Skeletal muscle tissue (tissue), 4 donors: Measurements from ENCODE around the gene LRP1B. TPM values are rescaled to one million over a fixed set of nuclear protein-coding genes. Genes with fewer than 3 reads are reported as not detected.
A peak's percentile ranks its signal among the peaks of the same experiment; 100 is the strongest.

Experiments used
- H3K27ac ChIP-seq: one replicate; pipeline ENCODE4 v1.7.0; 2013; ENCODE audit warnings: mild to moderate bottlenecking, low read depth, low read length, inconsistent platforms
- H3K27me3 ChIP-seq, 3 donors: one replicate each; pipeline ENCODE4 v1.7.0; 2013; ENCODE audit warnings: low read length in 3 of 3; ENCODE audit not compliant: control insufficient read depth in 3 of 3, insufficient read depth in 3 of 3
- H3K36me3 ChIP-seq, 3 donors: one replicate each; pipeline ENCODE4 v1.7.0; 2013; ENCODE audit warnings: low read length in 3 of 3; ENCODE audit not compliant: control insufficient read depth in 3 of 3, insufficient read depth in 3 of 3
- H3K4me1 ChIP-seq, 3 donors: one replicate each; pipeline ENCODE4 v1.7.0; 2013; ENCODE audit warnings: low read length in 3 of 3, mild to moderate bottlenecking in 3 of 3; ENCODE audit not compliant: control insufficient read depth in 3 of 3, insufficient read depth in 3 of 3
- H3K4me3 ChIP-seq, 3 donors: one replicate each; pipeline ENCODE4 v1.7.0; 2013; ENCODE audit warnings: low read length in 3 of 3
- H3K9ac ChIP-seq, 3 donors: one replicate each; pipeline ENCODE4 v1.7.0; 2013; ENCODE audit warnings: low read length in 3 of 3, mild to moderate bottlenecking in 3 of 3, moderate library complexity in 2 of 3, low read depth in 1 of 3
- H3K9me3 ChIP-seq, 3 donors: one replicate each; pipeline ENCODE4 v1.7.0; 2013; ENCODE audit warnings: low read length in 3 of 3; ENCODE audit not compliant: control insufficient read depth in 3 of 3
- total RNA-seq: library from RNA; depleted of rRNA; stranded (reverse); fragments of >200 nt; gene quantifications from one replicate; pipeline ENCODE4 v1.2.3, GENCODE V29; 2014
- donor health status: Osteomylitis.

LRP1B gene
- total RNA-seq, 1 donor from 2014 or later = 2.6 TPM

DNA sequence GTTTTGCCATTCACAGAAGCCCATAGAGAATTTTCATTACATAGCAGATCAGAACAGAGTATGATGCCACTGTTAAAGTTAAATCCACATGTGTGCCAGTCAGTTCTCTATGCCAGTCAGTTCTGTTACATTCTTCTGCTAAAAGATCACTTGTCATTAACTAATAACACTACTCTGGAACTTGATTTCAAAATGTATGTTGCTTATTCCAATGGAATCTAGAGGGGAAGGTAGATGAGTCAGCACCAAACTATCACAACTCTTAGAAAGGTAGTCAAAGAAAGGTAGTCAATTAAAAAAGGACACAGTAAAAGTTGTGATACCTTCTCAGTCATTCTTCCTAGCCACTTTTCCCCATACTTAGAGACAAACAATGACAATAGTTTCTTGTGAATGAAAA, 1214.4 kb downstream of the LRP1B start:
- no peaks in the 10 kb centered on the region for H3K9me3 ChIP-seq
- H3K9ac ChIP-seq = no peak overlapping the region
- no peaks in the 10 kb centered on the region for H3K36me3 ChIP-seq
- no peaks in the 10 kb centered on the region for H3K4me1 ChIP-seq
- no peaks in the 10 kb centered on the region for H3K27me3 ChIP-seq
- no peak overlapping the region for H3K4me3 ChIP-seq
- H3K27ac ChIP-seq = no peak overlapping the region

DNA sequence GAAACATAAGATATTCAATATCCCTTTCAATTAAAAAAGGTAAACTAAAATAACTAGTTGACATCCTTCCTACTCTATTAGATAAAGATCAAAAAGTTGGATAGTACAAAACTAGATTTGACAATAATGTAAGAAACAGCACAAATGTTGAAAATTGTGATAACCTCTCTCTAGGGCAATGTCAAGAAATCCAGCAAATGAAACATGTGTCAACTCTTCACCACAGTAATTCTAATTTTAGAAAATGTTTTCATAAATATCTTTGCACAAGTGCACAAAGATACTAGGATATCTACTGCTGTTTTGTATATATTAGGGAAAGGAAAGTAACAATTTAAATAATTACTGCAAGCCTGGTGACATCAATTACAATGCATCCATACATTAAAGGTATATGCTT, 1220.1 kb downstream of the LRP1B start:
- H3K27ac ChIP-seq = no peak overlapping the region
- no peaks in the 10 kb centered on the region for H3K9me3 ChIP-seq
- H3K27me3 ChIP-seq = no peaks in the 10 kb centered on the region
- no peaks in the 10 kb centered on the region for H3K4me1 ChIP-seq
- H3K36me3 ChIP-seq = no peaks in the 10 kb centered on the region
- no peak overlapping the region for H3K9ac ChIP-seq
- H3K4me3 ChIP-seq = no peak overlapping the region

DNA sequence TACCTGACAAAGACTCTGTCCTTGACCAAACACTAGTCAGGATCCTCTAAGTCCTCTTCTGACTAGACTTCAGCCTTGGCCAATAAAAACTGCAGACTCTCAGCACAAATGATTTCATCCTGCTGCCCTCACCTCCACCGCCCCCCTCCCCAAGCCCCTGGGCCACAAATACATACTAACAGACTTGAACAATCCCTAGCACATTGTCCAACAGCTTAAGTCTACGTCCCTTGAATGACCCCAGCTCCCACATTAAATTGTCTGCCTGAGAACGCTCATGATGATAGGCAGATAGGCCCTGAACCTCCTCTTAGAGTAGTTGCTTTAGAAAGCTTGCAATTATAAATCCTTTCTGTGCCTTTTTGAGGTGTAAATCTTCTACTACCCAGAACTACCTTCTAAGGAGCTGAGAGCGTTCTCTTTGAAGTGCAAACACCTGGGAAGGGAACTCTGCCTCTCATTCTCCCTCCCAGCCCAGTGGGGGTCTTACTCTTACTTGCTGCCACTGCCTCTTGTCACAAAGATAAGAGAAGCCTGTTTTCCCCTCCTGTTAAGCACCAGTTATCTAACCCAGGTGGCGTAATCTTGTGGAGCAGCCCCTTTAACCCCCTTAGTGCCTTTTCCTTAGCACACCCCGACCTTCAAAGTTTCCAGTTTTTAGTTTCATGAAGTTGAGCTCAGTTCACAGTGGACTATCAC, 1225.6 kb downstream of the LRP1B start:
- H3K4me3 ChIP-seq = no peak overlapping the region
- no peaks in the 10 kb centered on the region for H3K27me3 ChIP-seq

DNA sequence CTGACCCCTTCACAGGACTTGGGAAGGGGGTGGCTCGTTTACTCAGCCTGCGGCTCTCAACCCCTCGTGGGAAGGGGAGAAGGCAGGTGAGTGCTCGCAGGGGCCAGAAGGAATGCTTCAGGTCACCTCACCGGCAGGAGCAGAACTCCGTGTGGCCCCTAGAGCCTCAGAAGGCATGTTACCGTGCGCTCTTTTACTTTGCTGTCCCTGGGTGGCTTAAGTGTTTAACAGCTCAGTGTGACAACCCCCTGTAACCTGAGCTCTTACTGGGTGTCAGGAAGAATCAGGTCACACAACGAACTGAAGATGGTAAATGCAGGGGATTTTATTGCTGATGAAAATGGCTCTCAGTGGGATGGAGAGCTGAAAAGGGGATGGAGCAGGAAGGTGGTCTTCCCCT, 1235.4 kb downstream of the LRP1B start:
- Histone ChIP-seq H3K9ac (peak overlapping the region in 1 of 3 donors; percentile 11), H3K27ac (no peak overlapping the region), H3K27me3 (no peaks in the 10 kb centered on the region)

More for the DNA sequence above, 1225.6 kb downstream of the LRP1B start:
- Histone ChIP-seq H3K4me1 (no peaks in the 10 kb centered on the region), H3K27ac (no peak overlapping the region), H3K9me3 (no peaks in the 10 kb centered on the region), H3K9ac (no peak overlapping the region), H3K36me3 (no peaks in the 10 kb centered on the region)

DNA sequence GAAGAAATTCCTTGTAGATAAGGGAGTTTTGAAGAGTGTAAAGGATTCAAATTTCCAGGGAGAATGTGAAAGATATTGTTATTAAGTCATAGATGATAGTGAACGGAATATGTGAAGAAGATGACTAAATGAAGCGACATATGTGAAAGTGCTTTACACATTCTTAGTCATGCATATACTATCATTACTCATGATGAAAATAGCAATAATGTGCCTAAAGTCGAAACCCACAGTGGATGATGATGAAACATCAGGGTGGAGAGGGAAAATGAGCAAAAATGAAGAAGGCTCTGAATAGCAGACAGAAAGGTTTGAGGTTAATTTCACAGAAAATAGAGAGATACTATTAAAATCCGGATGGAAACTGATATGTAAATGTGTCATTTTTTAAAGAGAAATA, 1237.1 kb downstream of the LRP1B start:
- Histone ChIP-seq H3K4me3 (no peak overlapping the region), H3K36me3 (no peaks in the 10 kb centered on the region), H3K9ac (no peak overlapping the region), H3K4me1 (no peaks in the 10 kb centered on the region), H3K27ac (no peak overlapping the region), H3K9me3 (no peaks in the 10 kb centered on the region), H3K27me3 (no peaks in the 10 kb centered on the region)

More for the DNA sequence above, 1235.4 kb downstream of the LRP1B start:
- Histone ChIP-seq H3K36me3 (no peaks in the 10 kb centered on the region), H3K4me1 (no peaks in the 10 kb centered on the region), H3K9me3 (no peaks in the 10 kb centered on the region), H3K4me3 (no peak overlapping the region)

DNA sequence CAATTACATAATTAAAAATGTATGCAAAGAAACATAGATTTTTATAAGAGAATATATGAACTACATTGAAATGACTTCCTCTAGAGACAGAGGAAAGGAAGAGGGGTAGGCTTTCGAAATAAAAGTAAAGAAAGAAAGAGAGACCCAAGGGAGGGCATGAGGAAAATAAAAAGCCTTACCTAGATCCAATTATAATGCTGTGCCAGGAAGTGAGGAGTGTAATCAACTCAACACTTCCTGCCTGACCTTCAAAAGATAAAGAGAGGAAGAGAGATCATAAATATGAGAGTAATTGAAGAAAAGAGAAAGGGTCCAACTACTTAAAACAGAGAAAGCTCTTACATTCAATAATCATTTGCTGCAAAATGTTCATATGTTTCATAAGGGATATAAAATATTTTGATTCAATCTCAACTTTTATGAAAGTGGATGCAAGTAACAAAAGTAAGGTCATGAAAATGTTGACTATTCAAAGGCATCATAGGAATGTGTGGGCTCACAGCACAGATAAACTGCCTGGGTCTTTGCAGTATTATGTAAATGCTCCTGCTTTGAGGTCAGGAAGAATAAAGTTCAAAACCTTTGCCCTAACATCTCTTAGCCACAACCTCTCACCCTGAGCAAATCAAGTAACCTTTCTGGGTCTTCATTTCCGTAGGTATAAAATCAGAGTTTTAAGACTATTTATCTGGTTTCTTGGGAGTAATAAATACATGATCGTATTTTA, 1237.7 kb downstream of the LRP1B start:
- no peak overlapping the region for H3K9ac ChIP-seq
- no peaks in the 10 kb centered on the region for H3K36me3 ChIP-seq
- H3K27me3 ChIP-seq = no peaks in the 10 kb centered on the region
- H3K27ac ChIP-seq = no peak overlapping the region
- H3K9me3 ChIP-seq = no peaks in the 10 kb centered on the region
- no peaks in the 10 kb centered on the region for H3K4me1 ChIP-seq
- no peak overlapping the region for H3K4me3 ChIP-seq

DNA sequence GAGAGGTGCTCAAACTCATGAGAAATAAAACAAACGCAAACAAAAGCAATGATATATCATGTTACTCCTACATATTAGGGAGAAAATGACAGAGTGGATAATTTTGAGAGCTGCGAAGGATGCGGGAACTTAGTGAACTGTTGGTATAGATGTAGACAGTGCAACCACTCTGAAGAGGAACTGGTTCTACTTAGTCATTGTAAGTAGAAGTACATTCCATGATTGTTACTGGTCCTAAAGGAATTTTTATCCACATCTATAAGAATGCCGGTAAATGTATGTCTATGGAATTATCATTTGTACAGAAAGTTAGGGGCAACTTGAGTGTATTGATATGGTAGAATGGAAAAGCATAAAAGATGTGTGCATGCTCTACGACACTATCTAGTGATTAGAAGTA, 1238.4 kb downstream of the LRP1B start:
- H3K27me3 ChIP-seq = no peaks in the 10 kb centered on the region
- H3K27ac ChIP-seq = no peak overlapping the region
- H3K4me1 ChIP-seq = no peaks in the 10 kb centered on the region
- no peaks in the 10 kb centered on the region for H3K36me3 ChIP-seq
- H3K4me3 ChIP-seq = no peak overlapping the region
- H3K9me3 ChIP-seq = no peaks in the 10 kb centered on the region
- no peak overlapping the region for H3K9ac ChIP-seq

DNA sequence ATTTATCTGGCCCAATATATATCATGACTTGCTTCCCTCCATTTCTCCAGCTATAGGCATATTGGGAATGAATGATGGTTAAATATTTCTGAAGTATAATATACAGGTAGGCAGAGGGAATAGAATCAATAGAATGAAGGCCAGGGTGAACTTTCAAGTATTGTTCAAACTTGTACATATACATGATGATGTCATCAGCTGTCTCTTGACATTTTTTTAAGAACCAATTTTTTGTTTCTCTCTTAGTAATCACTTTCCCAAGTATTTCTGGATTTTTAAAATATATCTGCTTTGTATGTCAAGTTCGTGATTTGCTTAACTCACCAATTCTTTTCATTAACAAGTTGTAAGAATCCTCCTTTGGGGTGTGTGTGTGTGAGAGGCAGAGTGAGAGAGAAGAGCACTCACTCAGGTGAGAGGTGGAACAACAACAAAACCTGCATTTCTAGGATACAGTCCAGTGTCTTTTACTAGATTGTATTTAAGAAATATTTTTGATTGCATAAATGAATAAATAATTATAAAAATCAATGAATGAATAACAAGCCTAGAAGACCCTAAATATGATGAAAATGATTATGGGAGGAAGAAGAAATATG, 1239.1 kb downstream of the LRP1B start:
- Histone ChIP-seq H3K9ac (no peak overlapping the region), H3K4me3 (no peak overlapping the region), H3K27ac (no peak overlapping the region), H3K9me3 (no peaks in the 10 kb centered on the region), H3K4me1 (no peaks in the 10 kb centered on the region), H3K36me3 (no peaks in the 10 kb centered on the region), H3K27me3 (no peaks in the 10 kb centered on the region)

DNA sequence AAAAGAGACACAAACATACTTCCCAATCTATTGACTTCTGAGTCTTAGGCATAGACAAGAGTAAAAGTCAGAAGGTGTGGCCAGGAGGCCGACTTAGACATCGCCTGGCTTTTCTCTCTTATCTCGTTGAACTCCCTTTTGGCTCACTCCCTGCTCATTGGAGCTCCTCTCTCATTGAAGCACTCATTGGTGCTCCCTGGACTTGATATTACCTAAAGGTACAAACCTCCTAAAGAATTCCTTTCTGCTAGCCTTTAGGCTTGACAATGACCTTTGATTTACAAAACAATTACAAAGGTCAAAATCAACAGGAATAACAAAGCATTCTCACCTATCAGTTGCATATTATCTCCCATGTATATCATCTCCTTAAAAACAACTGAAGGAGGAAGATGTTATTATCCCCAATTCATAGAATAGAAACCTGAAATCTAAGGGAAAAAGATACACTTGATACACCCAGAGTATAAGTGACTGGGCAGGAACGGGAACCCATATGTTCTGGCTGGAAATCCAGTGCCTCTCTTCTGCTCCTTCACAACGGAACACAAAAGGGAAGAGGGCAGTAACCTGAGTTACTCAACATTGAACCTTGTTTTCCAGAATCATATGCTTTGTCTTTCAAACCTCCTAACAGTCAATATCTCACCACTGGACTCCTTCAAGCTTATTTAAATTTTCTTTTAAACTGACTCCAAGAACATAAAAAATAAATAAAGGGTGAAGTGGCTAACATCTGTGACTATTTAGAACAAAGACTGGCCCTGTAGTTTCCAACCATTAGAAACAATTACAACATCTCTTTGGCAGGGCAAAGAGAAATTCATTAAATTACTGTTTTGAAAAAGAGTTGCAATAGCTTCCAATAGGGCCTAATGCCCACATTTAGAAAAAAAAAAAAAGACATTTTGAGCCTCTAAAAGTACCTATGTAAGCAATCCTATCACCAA, 1247.9 kb downstream of the LRP1B start:
- Histone ChIP-seq H3K9me3 (no peaks in the 10 kb centered on the region), H3K27ac (no peak overlapping the region), H3K36me3 (no peaks in the 10 kb centered on the region), H3K4me1 (no peaks in the 10 kb centered on the region), H3K27me3 (no peaks in the 10 kb centered on the region), H3K9ac (no peak overlapping the region), H3K4me3 (no peak overlapping the region)
